Measurements from ENCODE around the gene DRD3.

DRD3 gene

GRCh38 chr3:114120211-114120610, 58.6 kb downstream of the DRD3 start:
- DNase-seq (ENCODE audit: low read depth), result no peak

GRCh38 chr3:114119776-114120175, 59.1 kb downstream of the DRD3 start:
- DNase-seq (ENCODE audit: low read depth), result no peak

GRCh38 chr3:114115143-114115542, 63.7 kb downstream of the DRD3 start:
- no peak for DNase-seq (ENCODE audit: low read depth)

- DNase-seq (ENCODE audit: low read depth), result no peak
These were observed 64.1 kb downstream of the DRD3 start for GRCh38 chr3:114114719-114115118.

- DNase-seq (ENCODE audit: low read depth), result no peak
These were observed 66.2 kb downstream of the DRD3 start for GRCh38 chr3:114112696-114113095.

GRCh38 chr3:114111060-114111770, 67.6 kb downstream of the DRD3 start:
- DNase-seq (ENCODE audit: low read depth), result no peak

GRCh38 chr3:114110439-114110838, 68.4 kb downstream of the DRD3 start:
- no peak for DNase-seq (ENCODE audit: low read depth)

GRCh38 chr3:114108137-114108536, 70.7 kb downstream of the DRD3 start:
- no peak for DNase-seq (ENCODE audit: low read depth)

GRCh38 chr3:114104414-114104813, 74.4 kb downstream of the DRD3 start:
- DNase-seq (ENCODE audit: low read depth), result no peak

GRCh38 chr3:114103858-114104257, 75.0 kb downstream of the DRD3 start:
- no peak for DNase-seq (ENCODE audit: low read depth)

GRCh38 chr3:114103181-114103580, 75.7 kb downstream of the DRD3 start:
- no peak for DNase-seq (ENCODE audit: low read depth)

- no peak for DNase-seq (ENCODE audit: low read depth)
These were observed 77.8 kb downstream of the DRD3 start for GRCh38 chr3:114101101-114101500.

- DNase-seq (ENCODE audit: low read depth), result no peak
These were observed 83.1 kb downstream of the DRD3 start for GRCh38 chr3:114095796-114096195.

GRCh38 chr3:114093596-114093995, 85.3 kb downstream of the DRD3 start:
- DNase-seq (ENCODE audit: low read depth), result no peak

GRCh38 chr3:114093016-114093380, 85.9 kb downstream of the DRD3 start:
- no peak for DNase-seq (ENCODE audit: low read depth)

GRCh38 chr3:114092151-114093015, 86.5 kb downstream of the DRD3 start:
- no peak for DNase-seq (ENCODE audit: low read depth)

- no peak for DNase-seq (ENCODE audit: low read depth)
These were observed 89.2 kb downstream of the DRD3 start for GRCh38 chr3:114089675-114090074.

GRCh38 chr3:114086356-114086755, 92.5 kb downstream of the DRD3 start:
- DNase-seq (ENCODE audit: low read depth), result no peak

- no peak for DNase-seq (ENCODE audit: low read depth)
These were observed 95.7 kb downstream of the DRD3 start for GRCh38 chr3:114083112-114083511.

- DNase-seq (ENCODE audit: low read depth), result no peak
These were observed 97.8 kb downstream of the DRD3 start for GRCh38 chr3:114081037-114081436.

- no peak for DNase-seq (ENCODE audit: low read depth)
These were observed 98.7 kb downstream of the DRD3 start for GRCh38 chr3:114080201-114080600.

GRCh38 chr3:114079761-114080160, 99.1 kb downstream of the DRD3 start:
- DNase-seq (ENCODE audit: low read depth), result no peak

- DNase-seq (ENCODE audit: low read depth), result no peak
These were observed 100.7 kb downstream of the DRD3 start for GRCh38 chr3:114078126-114078525.

Measured in activated T-cell treated with anti-CD3 and anti-CD28 coated beads for 24 hours (primary cell).